ENCODE results near the gene ADAM19. TPM values are rescaled to one million over a fixed set of nuclear protein-coding genes. Genes with fewer than 3 reads are reported as not detected.

Gene ADAM19
- total RNA-seq, 2 donors from 2014 or later, result 9.9 to 46.1 TPM

DNA sequence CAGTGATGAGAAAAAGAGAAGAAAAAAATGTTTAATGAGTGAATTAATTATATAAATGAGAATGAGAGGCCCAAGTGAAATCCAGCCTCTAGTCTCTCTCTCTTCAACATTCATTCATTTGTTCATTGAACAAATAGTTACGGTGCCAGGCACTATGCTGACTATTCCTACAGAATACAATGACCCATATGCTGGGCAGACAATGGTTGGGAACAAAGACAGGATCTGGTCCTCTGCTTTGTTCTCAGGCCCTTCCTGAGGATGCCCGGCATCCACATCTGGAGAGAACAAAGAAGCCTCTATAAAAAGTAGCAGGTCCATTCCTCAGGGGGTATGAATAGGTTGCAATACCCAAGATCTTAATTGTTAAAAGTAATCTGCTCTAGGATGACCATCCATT, 6.9 kb downstream of the ADAM19 start:
- no peaks in the 10 kb centered on the region for H3K27me3 ChIP-seq (replicated peaks; ENCODE audit: insufficient read depth)
- H3K9me3 ChIP-seq, result no peaks in the 10 kb centered on the region
- no peaks in the 10 kb centered on the region for H3K36me3 ChIP-seq
- H3K4me3 ChIP-seq, result no peak overlapping the region
- TF ChIP-seq CTCF (IDR thresholded peaks at IDR 0.05), result no peak
- H3K27ac ChIP-seq, result no peak overlapping the region
- DNase-seq (ENCODE audit: low spot score) (no peak), ATAC-seq (ENCODE audit: insufficient number of reproducible peaks, low FRiP score, low read depth) (no peak)
- peaks cover 15 to 42% of the 10 kb centered on the region in 2 donors for H3K4me1 ChIP-seq (ENCODE audit: control insufficient read depth in 1 of 2, low read depth in 2 of 2)

DNA sequence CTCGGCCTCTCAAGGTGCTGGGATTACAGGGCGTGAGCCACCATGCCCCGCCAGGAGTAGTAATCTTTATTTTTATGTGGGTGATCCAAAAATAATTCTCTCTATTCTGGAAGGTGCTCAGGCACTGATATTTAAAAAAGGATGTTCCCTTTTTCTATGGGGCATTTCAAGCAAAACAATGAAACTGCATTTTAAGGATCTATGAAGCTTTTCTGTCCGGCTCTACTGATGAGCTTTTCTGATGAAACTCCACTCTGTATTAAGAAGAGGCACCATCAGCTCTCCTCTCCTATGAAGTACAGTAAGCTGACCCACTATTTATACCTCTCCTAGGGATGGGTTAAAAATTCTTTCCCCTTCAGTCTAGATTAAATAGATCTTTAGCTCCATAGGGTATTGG, 7.4 kb downstream of the ADAM19 start:
- H3K27me3 ChIP-seq (replicated peaks; ENCODE audit: insufficient read depth), result no peaks in the 10 kb centered on the region
- H3K4me1 ChIP-seq (ENCODE audit: control insufficient read depth in 1 of 2, low read depth in 2 of 2), result peaks cover 20 to 42% of the 10 kb centered on the region in 2 donors
- H3K9me3 ChIP-seq, result no peaks in the 10 kb centered on the region
- DNase-seq (ENCODE audit: low spot score) (no peak), ATAC-seq (ENCODE audit: insufficient number of reproducible peaks, low FRiP score, low read depth) (no peak)
- no peaks in the 10 kb centered on the region for H3K36me3 ChIP-seq
- no peak for TF ChIP-seq CTCF (IDR thresholded peaks at IDR 0.05)
- H3K27ac ChIP-seq, result no peak overlapping the region
- H3K4me3 ChIP-seq, result no peak overlapping the region

GRCh38 chr5:157566902-157567489, 8.6 kb downstream of the ADAM19 start:
- ATAC-seq (ENCODE audit: insufficient number of reproducible peaks, low FRiP score, low read depth), result no peak
- H3K4me3 ChIP-seq, result no peak overlapping the region
- H3K4me1 ChIP-seq (ENCODE audit: control insufficient read depth in 1 of 2, low read depth in 2 of 2), result peaks cover 28 to 41% of the 10 kb centered on the region in 2 donors

DNA sequence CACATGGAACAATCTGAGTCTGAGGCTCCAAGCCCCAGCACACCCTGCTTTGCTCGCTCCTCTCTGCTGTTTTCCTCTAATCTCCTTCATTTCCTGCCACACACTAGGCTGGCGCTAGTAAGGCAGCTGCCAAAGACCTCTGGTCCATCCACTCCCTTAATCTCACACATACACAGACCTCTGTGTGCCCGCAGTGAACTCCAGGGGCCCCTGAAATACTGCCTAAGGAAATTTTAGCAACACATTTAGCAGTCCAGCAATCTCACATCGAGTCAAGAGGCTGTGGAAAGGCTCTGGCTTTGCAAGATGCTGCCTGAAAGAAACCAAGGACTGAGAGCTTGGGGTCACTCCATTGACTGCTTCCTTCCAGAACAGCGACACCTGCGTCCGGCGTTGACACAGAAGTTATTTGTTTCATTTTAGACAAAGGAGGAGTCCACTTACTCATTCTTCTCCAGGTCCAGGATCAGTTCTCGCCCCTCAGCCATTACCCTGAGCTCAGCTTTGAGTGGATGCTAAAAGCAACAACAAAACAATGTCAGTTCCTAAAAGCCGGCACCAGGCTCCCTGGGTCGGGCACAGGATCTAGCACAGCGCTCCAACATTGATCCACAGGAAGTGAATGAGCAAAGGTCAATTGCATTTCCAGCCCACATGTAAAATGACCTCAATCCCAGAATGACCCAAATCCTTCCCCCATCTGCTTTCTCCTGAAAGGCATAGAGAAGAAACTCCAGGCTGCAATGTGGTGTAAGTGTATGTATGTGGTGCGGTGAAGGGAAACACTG, 11.5 kb downstream of the ADAM19 start:
- Histone ChIP-seq H3K4me3 (peak overlapping the region; percentile 2), H3K4me1 (ENCODE audit: control insufficient read depth in 1 of 2, low read depth in 2 of 2) (peaks cover 32 to 48% of the 10 kb centered on the region in 2 donors)
- ATAC-seq (ENCODE audit: insufficient number of reproducible peaks, low FRiP score, low read depth), result no peak

More at GRCh38 chr5:157566902-157567489, 8.6 kb downstream of the ADAM19 start:
- TF ChIP-seq CTCF (IDR thresholded peaks at IDR 0.05), result no peak
- no peak for DNase-seq (ENCODE audit: low spot score)
- no peaks in the 10 kb centered on the region for H3K27me3 ChIP-seq (replicated peaks; ENCODE audit: insufficient read depth)
- no peak overlapping the region for H3K27ac ChIP-seq
- H3K9me3 ChIP-seq, result no peaks in the 10 kb centered on the region
- H3K36me3 ChIP-seq, result no peaks in the 10 kb centered on the region

More for the DNA sequence above, 11.5 kb downstream of the ADAM19 start:
- TF ChIP-seq CTCF (IDR thresholded peaks at IDR 0.05), result peak; percentile 11
- Histone ChIP-seq H3K27ac (peak overlapping the region; percentile 84 to 89), H3K9me3 (no peaks in the 10 kb centered on the region), H3K27me3 (replicated peaks; ENCODE audit: insufficient read depth) (no peaks in the 10 kb centered on the region), H3K36me3 (no peaks in the 10 kb centered on the region)
- no peak for DNase-seq (ENCODE audit: low spot score)

Data from thoracic aorta (tissue), 2 donors.